ENCODE results near the gene PNMA6A.
A peak's percentile ranks its signal among the peaks of the same experiment; 100 is the strongest.
"Not testable (repeated sequence)": the region's sequence is repeated elsewhere in the genome, so short reads cannot be mapped to it uniquely, and the experiment has no call there.

Gene PNMA6A

GRCh38 chrX:153071909-153072583 is at the start of gene PNMA6A:
Gene PNMA6A, plus strand, starts transcription at chrX:153072454. Its CDS starts 609 bp downstream, at chrX:153073063.
- H3K4me1 ChIP-seq (ENCODE audit: control insufficient read depth in 2 of 2, insufficient read depth in 2 of 2, low read length in 2 of 2); H3K9me3 ChIP-seq (ENCODE audit: control insufficient read depth in 2 of 2, low read length in 2 of 2); H3K27ac ChIP-seq (ENCODE audit: low read depth in 2 of 2, low read length in 2 of 2); H3K4me3 ChIP-seq (ENCODE audit: low read length in 2 of 2); H3K36me3 ChIP-seq (ENCODE audit: control insufficient read depth in 2 of 2, insufficient read depth in 2 of 2, low read length in 2 of 2); H3K9ac ChIP-seq (ENCODE audit: low read depth in 1 of 2, low read length in 2 of 2); H3K27me3 ChIP-seq (ENCODE audit: control insufficient read depth in 2 of 2, insufficient read depth in 2 of 2, low read length in 2 of 2): not testable (repeated sequence)

DNA sequence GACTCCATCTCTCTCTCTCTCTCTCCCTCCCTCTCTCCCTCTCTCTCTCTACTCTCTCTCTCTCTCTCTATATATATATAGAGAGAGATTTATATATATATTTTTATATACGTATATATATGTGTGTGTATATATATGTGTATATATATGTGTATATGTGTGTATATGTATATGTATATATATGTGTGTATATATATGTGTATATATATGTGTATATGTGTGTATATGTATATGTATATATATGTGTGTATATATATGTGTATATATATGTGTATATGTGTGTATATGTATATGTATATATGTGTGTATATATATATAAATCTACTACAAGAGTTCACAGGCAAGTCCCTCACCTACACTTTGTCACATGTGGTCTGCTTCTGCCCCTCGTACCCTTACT is 45.8 kb upstream of the PNMA6A start:
- H3K36me3 ChIP-seq (ENCODE audit: control insufficient read depth in 2 of 2, insufficient read depth in 2 of 2, low read length in 2 of 2); H3K9ac ChIP-seq (ENCODE audit: low read depth in 1 of 2, low read length in 2 of 2); H3K4me3 ChIP-seq (ENCODE audit: low read length in 2 of 2); H3K27me3 ChIP-seq (ENCODE audit: control insufficient read depth in 2 of 2, insufficient read depth in 2 of 2, low read length in 2 of 2); H3K27ac ChIP-seq (ENCODE audit: low read depth in 2 of 2, low read length in 2 of 2); H3K9me3 ChIP-seq (ENCODE audit: control insufficient read depth in 2 of 2, low read length in 2 of 2); H3K4me1 ChIP-seq (ENCODE audit: control insufficient read depth in 2 of 2, insufficient read depth in 2 of 2, low read length in 2 of 2): not testable (repeated sequence)

DNA sequence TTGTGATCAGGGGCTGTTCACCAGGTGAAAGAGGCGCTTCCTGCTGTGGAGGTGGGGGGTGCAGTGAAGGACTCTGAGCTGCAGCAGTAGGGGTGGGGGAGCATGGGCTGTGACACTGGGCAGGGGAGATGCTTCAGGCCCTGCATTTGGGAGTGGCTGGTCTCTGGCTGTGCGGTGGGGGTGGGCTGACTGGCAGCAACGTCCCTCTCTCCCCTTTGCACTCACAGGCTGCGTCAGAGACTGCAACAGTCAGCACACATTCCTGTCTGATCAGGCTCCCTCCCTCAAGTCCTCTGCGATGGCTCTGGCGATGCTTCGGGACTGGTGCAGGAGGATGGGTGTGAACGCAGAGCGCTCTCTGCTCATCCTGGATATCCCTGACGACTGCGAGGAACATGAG is 43.8 kb upstream of the PNMA6A start:
- H3K9me3 ChIP-seq (ENCODE audit: control insufficient read depth in 2 of 2, low read length in 2 of 2); H3K27ac ChIP-seq (ENCODE audit: low read depth in 2 of 2, low read length in 2 of 2); H3K36me3 ChIP-seq (ENCODE audit: control insufficient read depth in 2 of 2, insufficient read depth in 2 of 2, low read length in 2 of 2); H3K4me1 ChIP-seq (ENCODE audit: control insufficient read depth in 2 of 2, insufficient read depth in 2 of 2, low read length in 2 of 2); H3K9ac ChIP-seq (ENCODE audit: low read depth in 1 of 2, low read length in 2 of 2); H3K27me3 ChIP-seq (ENCODE audit: control insufficient read depth in 2 of 2, insufficient read depth in 2 of 2, low read length in 2 of 2); H3K4me3 ChIP-seq (ENCODE audit: low read length in 2 of 2): not testable (repeated sequence)

DNA sequence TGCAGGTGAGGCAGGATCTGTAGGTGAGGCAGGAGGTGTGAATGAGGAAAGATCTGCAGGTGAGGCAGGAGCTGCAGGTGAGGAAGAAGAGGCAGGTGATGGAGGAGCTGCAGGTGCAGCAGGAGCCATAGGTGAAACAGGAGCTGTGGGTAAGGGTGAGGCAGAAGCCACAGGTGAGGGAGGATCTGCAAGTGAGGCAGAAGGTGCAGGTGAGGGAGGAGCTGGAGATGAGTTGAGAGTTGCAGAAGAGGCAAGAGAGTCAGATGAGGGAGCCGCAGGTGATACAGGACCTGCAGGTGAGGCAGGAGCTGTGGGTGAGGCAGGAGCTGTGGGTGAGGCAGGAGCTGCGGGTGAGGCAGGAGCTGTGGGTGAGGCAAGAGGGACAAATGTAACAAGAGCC is 43.1 kb upstream of the PNMA6A start:
- no peak overlapping the region for H3K9ac ChIP-seq (ENCODE audit: low read depth in 1 of 2, low read length in 2 of 2)
- H3K4me3 ChIP-seq (ENCODE audit: low read length in 2 of 2) = no peak overlapping the region
- H3K36me3 ChIP-seq (ENCODE audit: control insufficient read depth in 2 of 2, insufficient read depth in 2 of 2, low read length in 2 of 2) = no peaks in the 10 kb centered on the region
- no peaks in the 10 kb centered on the region for H3K9me3 ChIP-seq (ENCODE audit: control insufficient read depth in 2 of 2, low read length in 2 of 2)
- H3K27me3 ChIP-seq (ENCODE audit: control insufficient read depth in 2 of 2, insufficient read depth in 2 of 2, low read length in 2 of 2) = no peaks in the 10 kb centered on the region
- H3K27ac ChIP-seq (ENCODE audit: low read depth in 2 of 2, low read length in 2 of 2) = no peak overlapping the region
- no peaks in the 10 kb centered on the region for H3K4me1 ChIP-seq (ENCODE audit: control insufficient read depth in 2 of 2, insufficient read depth in 2 of 2, low read length in 2 of 2)

- no peak overlapping the region for H3K27ac ChIP-seq (ENCODE audit: low read depth in 2 of 2, low read length in 2 of 2)
- no peaks in the 10 kb centered on the region for H3K9me3 ChIP-seq (ENCODE audit: control insufficient read depth in 2 of 2, low read length in 2 of 2)
- no peaks in the 10 kb centered on the region for H3K4me1 ChIP-seq (ENCODE audit: control insufficient read depth in 2 of 2, insufficient read depth in 2 of 2, low read length in 2 of 2)
- H3K27me3 ChIP-seq (ENCODE audit: control insufficient read depth in 2 of 2, insufficient read depth in 2 of 2, low read length in 2 of 2) = no peaks in the 10 kb centered on the region
- H3K36me3 ChIP-seq (ENCODE audit: control insufficient read depth in 2 of 2, insufficient read depth in 2 of 2, low read length in 2 of 2) = no peaks in the 10 kb centered on the region
- no peak overlapping the region for H3K4me3 ChIP-seq (ENCODE audit: low read length in 2 of 2)
- H3K9ac ChIP-seq (ENCODE audit: low read depth in 1 of 2, low read length in 2 of 2) = no peak overlapping the region
Measured at GRCh38 chrX:153029875-153030274, 42.4 kb upstream of the PNMA6A start.

DNA sequence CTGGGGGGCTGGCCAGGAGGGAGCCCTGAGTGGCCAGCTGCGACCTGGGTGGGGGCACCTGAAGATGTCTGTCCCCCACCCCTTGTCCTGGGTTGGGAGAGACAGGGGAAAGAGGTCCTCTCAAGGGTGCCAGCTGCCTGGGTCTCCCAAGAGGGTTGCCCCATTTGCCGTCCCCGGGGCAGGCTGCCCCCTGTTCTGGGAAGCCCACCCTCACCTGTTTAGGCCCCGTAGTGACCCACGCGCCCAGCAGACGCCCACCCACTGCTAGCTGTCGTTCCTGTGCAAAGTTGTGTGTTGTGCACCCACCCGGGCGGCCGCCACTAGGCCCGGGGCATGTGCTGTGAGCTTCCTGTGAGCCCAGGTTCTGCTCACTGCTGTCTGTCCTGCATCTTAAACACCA is 41.5 kb upstream of the PNMA6A start:
- Histone ChIP-seq H3K4me1 (ENCODE audit: control insufficient read depth in 2 of 2, insufficient read depth in 2 of 2, low read length in 2 of 2) (no peaks in the 10 kb centered on the region), H3K9me3 (ENCODE audit: control insufficient read depth in 2 of 2, low read length in 2 of 2) (no peaks in the 10 kb centered on the region), H3K27me3 (ENCODE audit: control insufficient read depth in 2 of 2, insufficient read depth in 2 of 2, low read length in 2 of 2) (no peaks in the 10 kb centered on the region), H3K27ac (ENCODE audit: low read depth in 2 of 2, low read length in 2 of 2) (no peak overlapping the region), H3K36me3 (ENCODE audit: control insufficient read depth in 2 of 2, insufficient read depth in 2 of 2, low read length in 2 of 2) (no peaks in the 10 kb centered on the region), H3K4me3 (ENCODE audit: low read length in 2 of 2) (no peak overlapping the region), H3K9ac (ENCODE audit: low read depth in 1 of 2, low read length in 2 of 2) (no peak overlapping the region)

DNA sequence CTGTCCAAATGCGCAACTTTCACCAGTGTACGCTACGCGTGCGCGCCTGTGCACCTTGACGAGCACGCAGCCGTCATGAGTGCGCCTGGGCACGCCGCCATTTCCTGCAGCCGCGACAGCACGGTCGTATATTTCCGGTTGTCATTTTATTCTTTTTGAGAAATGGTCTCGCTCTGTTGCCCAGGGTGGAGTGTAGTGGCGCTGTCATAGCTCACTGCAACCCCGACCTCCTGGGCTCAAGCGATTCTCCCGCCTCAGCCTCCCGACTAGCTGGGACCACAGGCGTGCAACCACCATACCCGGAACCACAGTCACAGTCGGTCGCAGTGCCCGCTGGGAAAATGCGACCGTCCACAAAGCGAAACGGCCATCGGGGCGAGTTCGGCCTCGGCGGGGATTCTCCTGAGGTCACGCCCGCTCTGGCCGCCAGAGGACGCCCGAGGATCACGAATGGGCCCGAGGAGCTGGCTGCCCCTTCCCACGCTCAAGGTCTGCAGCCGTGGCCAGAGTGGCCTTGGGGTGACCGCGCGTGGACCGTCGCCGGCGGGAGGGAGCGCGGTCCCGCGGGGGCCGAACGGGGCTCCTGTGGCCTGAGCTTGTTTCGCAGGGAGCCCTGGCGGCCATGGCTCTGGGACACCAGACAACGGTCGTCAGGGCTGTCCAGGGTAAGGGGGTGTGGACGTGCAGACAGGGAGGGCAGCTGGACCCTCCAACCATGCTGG is 39.7 kb upstream of the PNMA6A start:
- Histone ChIP-seq H3K4me1 (ENCODE audit: control insufficient read depth in 2 of 2, insufficient read depth in 2 of 2, low read length in 2 of 2) (no peaks in the 10 kb centered on the region), H3K9ac (ENCODE audit: low read depth in 1 of 2, low read length in 2 of 2) (peak overlapping the region in 1 of 2 donors; percentile 26), H3K4me3 (ENCODE audit: low read length in 2 of 2) (peak overlapping the region; percentile 27 to 60), H3K9me3 (ENCODE audit: control insufficient read depth in 2 of 2, low read length in 2 of 2) (no peaks in the 10 kb centered on the region), H3K27me3 (ENCODE audit: control insufficient read depth in 2 of 2, insufficient read depth in 2 of 2, low read length in 2 of 2) (peaks cover 0 to 4% of the 10 kb centered on the region in 2 donors), H3K27ac (ENCODE audit: low read depth in 2 of 2, low read length in 2 of 2) (no peak overlapping the region), H3K36me3 (ENCODE audit: control insufficient read depth in 2 of 2, insufficient read depth in 2 of 2, low read length in 2 of 2) (no peaks in the 10 kb centered on the region)

DNA sequence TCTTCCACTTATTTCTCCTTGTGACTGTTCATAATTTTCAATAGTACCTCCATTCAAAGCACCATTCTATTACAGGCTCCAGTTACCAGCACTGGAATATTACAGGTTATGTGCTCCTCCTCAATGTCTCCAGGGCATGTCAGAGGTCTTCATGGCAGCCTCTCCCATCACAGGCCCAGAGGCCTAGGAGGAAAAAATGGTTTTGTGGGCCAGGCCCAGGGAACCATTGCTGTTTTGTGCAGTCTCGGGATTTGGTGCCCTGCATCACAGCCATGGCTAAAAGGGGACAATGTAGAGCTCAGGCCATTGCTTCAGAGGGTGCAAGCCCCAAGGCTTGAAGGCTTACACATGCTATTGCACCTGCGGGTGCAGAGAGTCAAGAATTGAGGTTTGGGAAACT is 23.2 kb upstream of the PNMA6A start:
- Histone ChIP-seq H3K9ac (ENCODE audit: low read depth in 1 of 2, low read length in 2 of 2) (no peak overlapping the region), H3K36me3 (ENCODE audit: control insufficient read depth in 2 of 2, insufficient read depth in 2 of 2, low read length in 2 of 2) (no peaks in the 10 kb centered on the region), H3K27me3 (ENCODE audit: control insufficient read depth in 2 of 2, insufficient read depth in 2 of 2, low read length in 2 of 2) (peaks cover 0 to 4% of the 10 kb centered on the region in 2 donors), H3K4me1 (ENCODE audit: control insufficient read depth in 2 of 2, insufficient read depth in 2 of 2, low read length in 2 of 2) (no peaks in the 10 kb centered on the region), H3K9me3 (ENCODE audit: control insufficient read depth in 2 of 2, low read length in 2 of 2) (peaks cover 3 to 9% of the 10 kb centered on the region in 2 donors), H3K4me3 (ENCODE audit: low read length in 2 of 2) (no peak overlapping the region), H3K27ac (ENCODE audit: low read depth in 2 of 2, low read length in 2 of 2) (no peak overlapping the region)

GRCh38 chrX:153052534-153052933 is 19.7 kb upstream of the PNMA6A start:
- no peak overlapping the region for H3K4me3 ChIP-seq (ENCODE audit: low read length in 2 of 2)
- H3K4me1 ChIP-seq (ENCODE audit: control insufficient read depth in 2 of 2, insufficient read depth in 2 of 2, low read length in 2 of 2) = no peaks in the 10 kb centered on the region
- H3K27me3 ChIP-seq (ENCODE audit: control insufficient read depth in 2 of 2, insufficient read depth in 2 of 2, low read length in 2 of 2) = peaks cover 4 to 12% of the 10 kb centered on the region in 2 donors
- no peak overlapping the region for H3K27ac ChIP-seq (ENCODE audit: low read depth in 2 of 2, low read length in 2 of 2)
- H3K36me3 ChIP-seq (ENCODE audit: control insufficient read depth in 2 of 2, insufficient read depth in 2 of 2, low read length in 2 of 2) = no peaks in the 10 kb centered on the region
- H3K9me3 ChIP-seq (ENCODE audit: control insufficient read depth in 2 of 2, low read length in 2 of 2) = peaks cover 3 to 9% of the 10 kb centered on the region in 2 donors
- no peak overlapping the region for H3K9ac ChIP-seq (ENCODE audit: low read depth in 1 of 2, low read length in 2 of 2)

DNA sequence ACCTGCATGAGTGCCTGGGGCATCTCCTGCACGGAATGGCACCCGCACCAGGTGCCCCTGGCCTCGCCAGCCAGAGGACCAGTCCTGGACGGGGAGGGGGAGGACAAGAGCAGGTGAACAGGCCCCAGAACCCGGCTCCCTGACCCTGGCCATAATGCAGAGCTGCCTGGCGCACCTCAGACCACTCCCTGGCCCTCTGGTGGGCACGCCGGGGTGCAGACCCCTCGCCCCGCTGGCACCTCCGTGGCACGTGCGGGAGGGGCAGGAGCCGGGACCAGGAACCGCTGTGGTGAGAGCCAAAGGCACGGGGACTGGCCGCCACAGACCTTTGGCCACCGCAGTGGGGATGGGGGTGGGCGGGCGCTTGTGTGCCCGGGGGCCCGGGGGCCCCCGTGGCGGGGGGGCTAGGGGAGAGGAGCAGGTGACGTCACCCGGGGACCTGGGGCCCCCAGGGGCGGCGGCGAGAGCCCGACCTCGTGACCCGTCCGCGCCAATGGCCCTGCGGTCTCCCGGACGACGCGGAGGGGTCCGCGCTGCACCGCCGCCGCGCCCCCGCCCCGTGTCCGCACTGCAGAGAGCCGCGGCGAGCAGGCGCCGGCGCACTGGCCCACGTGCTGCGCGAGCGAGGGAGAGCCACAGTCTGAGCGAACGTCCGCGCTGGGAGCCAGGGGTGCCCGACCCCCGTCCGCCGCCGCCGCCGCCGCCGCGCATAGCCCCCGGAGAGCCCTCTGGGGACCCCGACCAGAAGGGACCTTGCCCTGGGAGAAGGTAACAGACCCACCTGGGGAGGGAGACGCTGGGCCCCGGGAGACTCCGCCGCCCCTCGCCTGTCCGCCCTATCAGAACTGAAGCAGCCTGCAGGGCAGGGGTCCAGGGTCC is 16.1 kb upstream of the PNMA6A start, which contains the start of gene PNMA3:
TSS of gene PNMA3 (plus strand) at position 600 of the 879 bp plus-strand sequence. CDS start 586 bp downstream, outside the sequence.
- Histone ChIP-seq H3K9me3 (ENCODE audit: control insufficient read depth in 2 of 2, low read length in 2 of 2) (no peaks in the 10 kb centered on the region), H3K36me3 (ENCODE audit: control insufficient read depth in 2 of 2, insufficient read depth in 2 of 2, low read length in 2 of 2) (no peaks in the 10 kb centered on the region), H3K27ac (ENCODE audit: low read depth in 2 of 2, low read length in 2 of 2) (no peak within 1 kb of the TSS), H3K4me1 (ENCODE audit: control insufficient read depth in 2 of 2, insufficient read depth in 2 of 2, low read length in 2 of 2) (no peaks in the 10 kb centered on the region), H3K27me3 (ENCODE audit: control insufficient read depth in 2 of 2, insufficient read depth in 2 of 2, low read length in 2 of 2) (peaks cover 7 to 20% of the 10 kb centered on the region in 2 donors), H3K9ac (ENCODE audit: low read depth in 1 of 2, low read length in 2 of 2) (no peak within 1 kb of the TSS), H3K4me3 (ENCODE audit: low read length in 2 of 2) (no peak within 1 kb of the TSS)

Data from mucosa of rectum (tissue), 2 donors.